Testis (tissue), 2 donors: ENCODE results near the gene CYP21A2.
"Not testable (repeated sequence)": the region's sequence is repeated elsewhere in the genome, so short reads cannot be mapped to it uniquely, and the experiment has no call there.

Experiments
- CTCF ChIP-seq, 3 experiments: fragments of 450-650 bp in 2 of 3; fragments of 200-600 bp in 1 of 3; sonication (generic) in 1 of 3; IDR thresholded peaks; one replicate each; pipeline ENCODE4 v1.5.1; 2016 to 2019; ENCODE audit warnings: antibody characterized with exemption in 3 of 3, mild to moderate bottlenecking in 2 of 3, moderate library complexity in 1 of 3
- POLR2A ChIP-seq: fragments of 450-650 bp; IDR thresholded peaks from one replicate; pipeline ENCODE4 v1.6.1; 2017; ENCODE audit warnings: antibody characterized with exemption, mild to moderate bottlenecking, moderate library complexity

- not testable (repeated sequence) for TF ChIP-seq CTCF (IDR thresholded peaks at IDR 0.05); POLR2A
Measured at GRCh38 chr6:32042276-32042675, 4.1 kb downstream of the CYP21A2 start.
